ENCODE data around the gene PROB1. TPM values are rescaled to one million over a fixed set of nuclear protein-coding genes. Genes with fewer than 3 reads are reported as not detected.

Gene PROB1
- polyA plus RNA-seq, 1 donor from 2014 or later, result 0.74 TPM

DNA sequence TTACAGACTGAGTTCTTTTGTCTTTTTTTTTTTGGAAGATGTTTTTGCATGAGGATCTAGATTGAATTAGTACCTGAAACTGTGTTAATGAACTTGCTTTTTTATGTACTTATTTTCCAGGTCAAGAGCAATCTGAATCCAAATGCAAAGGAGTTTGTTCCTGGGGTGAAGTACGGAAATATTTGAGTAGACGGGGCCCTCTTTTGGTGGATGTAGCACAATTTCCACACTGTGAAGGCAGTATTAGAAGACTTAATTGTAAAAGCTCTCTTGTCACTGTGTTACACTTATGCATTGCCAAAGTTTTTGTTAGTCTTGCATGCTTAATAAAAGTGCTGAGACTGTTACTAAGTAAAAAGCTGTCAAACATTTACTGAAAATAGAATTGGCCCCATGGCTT lies 26.3 kb downstream of the PROB1 start:
- no peaks in the 10 kb centered on the region for H4K20me1 ChIP-seq (ENCODE audit: insufficient read depth)
- no peaks in the 10 kb centered on the region for H3K79me2 ChIP-seq (replicated peaks; ENCODE audit: insufficient read depth, low read length)
- H3K27ac ChIP-seq (ENCODE audit: low read length), result no peak overlapping the region
- peaks cover 21% of the 10 kb centered on the region for H3K36me3 ChIP-seq (ENCODE audit: insufficient read depth, low read length)
- H3K4me3 ChIP-seq (ENCODE audit: low read length), result no peak overlapping the region
- no peak overlapping the region for H3K4me2 ChIP-seq (ENCODE audit: low read length)
- TF ChIP-seq POLR2AphosphoS5 (IDR thresholded peaks at IDR 0.05), result no peak
- TF ChIP-seq MXI1 (conservative IDR thresholded peaks at IDR 0.05; ENCODE audit: poor library complexity, severe bottlenecking), result no peak
- no peak for TF ChIP-seq EP300 (conservative IDR thresholded peaks at IDR 0.05; ENCODE audit: poor library complexity, severe bottlenecking)
- no peak overlapping the region for H3K9ac ChIP-seq (ENCODE audit: low read length)
- no peaks in the 10 kb centered on the region for H3K27me3 ChIP-seq (ENCODE audit: insufficient read depth, low read depth, low read length)
- no peaks in the 10 kb centered on the region for H3F3A ChIP-seq (ENCODE audit: insufficient read depth, low read length, poor library complexity, severe bottlenecking)
- H2AFZ ChIP-seq (ENCODE audit: low read depth, low read length), result no peak overlapping the region
- H3K9me3 ChIP-seq (ENCODE audit: low read length), result no peaks in the 10 kb centered on the region
- H3K9me2 ChIP-seq (ENCODE audit: insufficient read depth, low read length), result no peaks in the 10 kb centered on the region

DNA sequence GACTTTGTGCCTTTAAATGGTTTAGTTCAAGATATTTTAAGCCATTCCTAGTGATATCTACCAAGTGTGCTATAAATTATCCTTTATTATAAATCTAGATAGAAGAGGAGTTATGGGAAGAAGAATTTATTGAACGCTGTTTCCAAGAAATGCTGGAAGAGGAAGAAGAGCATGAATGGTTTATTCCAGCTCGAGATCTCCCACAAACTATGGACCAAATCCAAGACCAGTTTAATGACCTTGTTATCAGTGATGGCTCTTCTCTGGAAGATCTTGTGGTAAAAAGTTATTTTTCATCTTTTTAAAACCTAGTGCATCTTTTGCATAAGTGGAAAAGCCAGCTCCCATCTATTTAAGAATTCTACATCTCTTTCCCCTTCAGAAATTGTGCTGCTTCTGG lies 30.4 kb downstream of the PROB1 start:
- H3K4me2 ChIP-seq (ENCODE audit: low read length), result no peak overlapping the region
- peaks cover 21% of the 10 kb centered on the region for H3K79me2 ChIP-seq (replicated peaks; ENCODE audit: insufficient read depth, low read length)
- H3K27ac ChIP-seq (ENCODE audit: low read length), result no peak overlapping the region
- H2AFZ ChIP-seq (ENCODE audit: low read depth, low read length), result no peak overlapping the region
- H3F3A ChIP-seq (ENCODE audit: insufficient read depth, low read length, poor library complexity, severe bottlenecking), result no peaks in the 10 kb centered on the region
- H3K4me3 ChIP-seq (ENCODE audit: low read length), result no peak overlapping the region
- no peaks in the 10 kb centered on the region for H3K9me3 ChIP-seq (ENCODE audit: low read length)
- H3K27me3 ChIP-seq (ENCODE audit: insufficient read depth, low read depth, low read length), result no peaks in the 10 kb centered on the region
- H3K9me2 ChIP-seq (ENCODE audit: insufficient read depth, low read length), result no peaks in the 10 kb centered on the region
- H3K9ac ChIP-seq (ENCODE audit: low read length), result no peak overlapping the region
- H3K36me3 ChIP-seq (ENCODE audit: insufficient read depth, low read length), result peaks cover 17% of the 10 kb centered on the region
- no peaks in the 10 kb centered on the region for H4K20me1 ChIP-seq (ENCODE audit: insufficient read depth)
- TF ChIP-seq EP300 (conservative IDR thresholded peaks at IDR 0.05; ENCODE audit: poor library complexity, severe bottlenecking), result no peak
- TF ChIP-seq EZH2 (IDR thresholded peaks at IDR 0.05; ENCODE audit: borderline replicate concordance, insufficient read depth, low read length, poor library complexity, severe bottlenecking), result no peak
- TF ChIP-seq, protein P1, sequence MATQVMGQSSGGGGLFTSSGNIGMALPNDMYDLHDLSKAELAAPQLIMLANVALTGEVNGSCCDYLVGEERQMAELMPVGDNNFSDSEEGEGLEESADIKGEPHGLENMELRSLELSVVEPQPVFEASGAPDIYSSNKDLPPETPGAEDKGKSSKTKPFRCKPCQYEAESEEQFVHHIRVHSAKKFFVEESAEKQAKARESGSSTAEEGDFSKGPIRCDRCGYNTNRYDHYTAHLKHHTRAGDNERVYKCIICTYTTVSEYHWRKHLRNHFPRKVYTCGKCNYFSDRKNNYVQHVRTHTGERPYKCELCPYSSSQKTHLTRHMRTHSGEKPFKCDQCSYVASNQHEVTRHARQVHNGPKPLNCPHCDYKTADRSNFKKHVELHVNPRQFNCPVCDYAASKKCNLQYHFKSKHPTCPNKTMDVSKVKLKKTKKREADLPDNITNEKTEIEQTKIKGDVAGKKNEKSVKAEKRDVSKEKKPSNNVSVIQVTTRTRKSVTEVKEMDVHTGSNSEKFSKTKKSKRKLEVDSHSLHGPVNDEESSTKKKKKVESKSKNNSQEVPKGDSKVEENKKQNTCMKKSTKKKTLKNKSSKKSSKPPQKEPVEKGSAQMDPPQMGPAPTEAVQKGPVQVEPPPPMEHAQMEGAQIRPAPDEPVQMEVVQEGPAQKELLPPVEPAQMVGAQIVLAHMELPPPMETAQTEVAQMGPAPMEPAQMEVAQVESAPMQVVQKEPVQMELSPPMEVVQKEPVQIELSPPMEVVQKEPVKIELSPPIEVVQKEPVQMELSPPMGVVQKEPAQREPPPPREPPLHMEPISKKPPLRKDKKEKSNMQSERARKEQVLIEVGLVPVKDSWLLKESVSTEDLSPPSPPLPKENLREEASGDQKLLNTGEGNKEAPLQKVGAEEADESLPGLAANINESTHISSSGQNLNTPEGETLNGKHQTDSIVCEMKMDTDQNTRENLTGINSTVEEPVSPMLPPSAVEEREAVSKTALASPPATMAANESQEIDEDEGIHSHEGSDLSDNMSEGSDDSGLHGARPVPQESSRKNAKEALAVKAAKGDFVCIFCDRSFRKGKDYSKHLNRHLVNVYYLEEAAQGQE (IDR thresholded peaks at IDR 0.05; ENCODE audit: borderline replicate concordance), result no peak
- TF ChIP-seq POLR2AphosphoS5 (IDR thresholded peaks at IDR 0.05), result no peak
- no peak for TF ChIP-seq RAD21 (conservative IDR thresholded peaks at IDR 0.05)
- no peak for TF ChIP-seq MXI1 (conservative IDR thresholded peaks at IDR 0.05; ENCODE audit: poor library complexity, severe bottlenecking)
- TF ChIP-seq, protein P2, sequence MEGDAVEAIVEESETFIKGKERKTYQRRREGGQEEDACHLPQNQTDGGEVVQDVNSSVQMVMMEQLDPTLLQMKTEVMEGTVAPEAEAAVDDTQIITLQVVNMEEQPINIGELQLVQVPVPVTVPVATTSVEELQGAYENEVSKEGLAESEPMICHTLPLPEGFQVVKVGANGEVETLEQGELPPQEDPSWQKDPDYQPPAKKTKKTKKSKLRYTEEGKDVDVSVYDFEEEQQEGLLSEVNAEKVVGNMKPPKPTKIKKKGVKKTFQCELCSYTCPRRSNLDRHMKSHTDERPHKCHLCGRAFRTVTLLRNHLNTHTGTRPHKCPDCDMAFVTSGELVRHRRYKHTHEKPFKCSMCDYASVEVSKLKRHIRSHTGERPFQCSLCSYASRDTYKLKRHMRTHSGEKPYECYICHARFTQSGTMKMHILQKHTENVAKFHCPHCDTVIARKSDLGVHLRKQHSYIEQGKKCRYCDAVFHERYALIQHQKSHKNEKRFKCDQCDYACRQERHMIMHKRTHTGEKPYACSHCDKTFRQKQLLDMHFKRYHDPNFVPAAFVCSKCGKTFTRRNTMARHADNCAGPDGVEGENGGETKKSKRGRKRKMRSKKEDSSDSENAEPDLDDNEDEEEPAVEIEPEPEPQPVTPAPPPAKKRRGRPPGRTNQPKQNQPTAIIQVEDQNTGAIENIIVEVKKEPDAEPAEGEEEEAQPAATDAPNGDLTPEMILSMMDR (IDR thresholded peaks at IDR 0.05; ENCODE audit: poor library complexity, severe bottlenecking), result no peak
- no peak for TF ChIP-seq SMC3 (conservative IDR thresholded peaks at IDR 0.05; ENCODE audit: poor library complexity)
- TF ChIP-seq TAF1 (IDR thresholded peaks at IDR 0.05; ENCODE audit: low read depth), result no peak

DNA sequence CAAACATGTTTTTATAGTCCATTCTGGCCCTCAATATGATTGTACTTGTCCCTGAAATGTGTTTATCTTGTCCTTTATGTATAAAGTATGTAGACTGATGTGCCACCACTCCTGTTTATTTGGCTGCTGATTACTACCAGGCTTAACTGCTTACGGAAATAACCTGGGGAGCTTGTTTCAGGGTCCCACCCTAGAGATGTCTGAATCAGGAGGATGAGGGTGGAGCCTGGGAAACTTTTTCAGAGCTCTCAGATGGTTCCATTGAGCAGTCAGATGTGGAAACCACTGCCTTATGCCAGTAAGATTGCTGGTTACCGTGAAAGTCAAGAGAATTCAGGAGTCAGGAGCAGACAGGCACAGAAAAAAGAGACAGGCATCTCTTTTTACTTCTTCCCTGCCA lies 31.0 kb downstream of the PROB1 start:
- Histone ChIP-seq H2AFZ (ENCODE audit: low read depth, low read length) (no peak overlapping the region), H3K4me3 (ENCODE audit: low read length) (no peak overlapping the region), H3K79me2 (replicated peaks; ENCODE audit: insufficient read depth, low read length) (peaks cover 26% of the 10 kb centered on the region), H3K27ac (ENCODE audit: low read length) (no peak overlapping the region), H3K9me3 (ENCODE audit: low read length) (no peaks in the 10 kb centered on the region), H3K27me3 (ENCODE audit: insufficient read depth, low read depth, low read length) (no peaks in the 10 kb centered on the region), H4K20me1 (ENCODE audit: insufficient read depth) (no peaks in the 10 kb centered on the region), H3K9me2 (ENCODE audit: insufficient read depth, low read length) (no peaks in the 10 kb centered on the region), H3K36me3 (ENCODE audit: insufficient read depth, low read length) (peaks cover 17% of the 10 kb centered on the region), H3F3A (ENCODE audit: insufficient read depth, low read length, poor library complexity, severe bottlenecking) (no peaks in the 10 kb centered on the region), H3K4me2 (ENCODE audit: low read length) (no peak overlapping the region), H3K9ac (ENCODE audit: low read length) (no peak overlapping the region)
- TF ChIP-seq EZH2 (IDR thresholded peaks at IDR 0.05; ENCODE audit: borderline replicate concordance, insufficient read depth, low read length, poor library complexity, severe bottlenecking) (no peak), MXI1 (conservative IDR thresholded peaks at IDR 0.05; ENCODE audit: poor library complexity, severe bottlenecking) (no peak), EP300 (conservative IDR thresholded peaks at IDR 0.05; ENCODE audit: poor library complexity, severe bottlenecking) (no peak), SMC3 (conservative IDR thresholded peaks at IDR 0.05; ENCODE audit: poor library complexity) (no peak)
- TF ChIP-seq, protein P1 (IDR thresholded peaks at IDR 0.05; ENCODE audit: borderline replicate concordance), result no peak
